ENCODE measurements around the gene GP2.
"Not testable (repeated sequence)": the region's sequence is repeated elsewhere in the genome, so short reads cannot be mapped to it uniquely, and the experiment has no call there.

Gene GP2

DNA sequence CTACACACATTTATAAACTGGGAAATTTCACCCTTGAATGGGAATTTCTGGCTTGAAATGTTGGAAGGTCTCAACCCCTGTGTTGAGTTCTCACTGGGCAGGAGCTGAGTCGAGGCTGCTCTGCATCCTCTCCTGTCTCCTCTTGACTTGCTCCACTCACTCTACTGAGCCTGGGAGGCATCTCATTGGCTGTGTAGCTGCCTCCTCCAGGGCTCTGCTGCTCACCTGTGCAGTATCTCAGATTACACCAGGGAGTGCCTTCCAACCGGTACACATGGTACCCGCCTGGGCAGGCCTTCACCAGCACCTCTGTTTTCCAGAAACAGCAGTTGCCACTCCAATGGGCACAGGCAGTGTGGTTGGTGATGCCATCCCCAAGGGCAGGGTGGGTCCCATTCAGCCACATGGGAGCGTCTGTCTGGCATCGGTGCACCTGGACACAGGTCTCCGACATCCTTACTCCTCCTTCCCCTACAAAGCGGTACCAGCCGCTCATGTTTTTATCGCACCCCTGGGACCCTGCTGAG lies 3.7 kb downstream of the GP2 start:
- no peak for DNase-seq (ENCODE audit: low read depth)

DNA sequence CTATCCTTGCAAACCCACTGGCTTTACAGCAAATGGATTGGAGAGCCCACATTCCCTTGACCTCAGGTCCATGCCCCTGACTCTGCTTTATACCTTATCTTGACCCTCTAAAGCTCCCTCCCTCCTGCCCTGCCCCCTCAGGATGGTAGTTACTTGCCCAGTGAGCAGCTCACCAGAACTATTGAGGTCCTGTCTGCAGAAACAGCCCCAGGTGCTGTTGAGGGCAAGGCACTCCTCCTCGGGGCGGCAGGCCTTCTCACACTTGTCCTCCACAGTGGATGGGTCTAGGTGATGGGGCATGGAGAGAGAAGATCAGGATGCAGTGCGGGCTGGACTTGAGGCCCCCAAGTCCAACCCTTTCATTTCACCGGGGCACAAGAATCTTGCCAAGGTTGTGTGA lies 4.6 kb downstream of the GP2 start:
- DNase-seq (ENCODE audit: low read depth): no peak

DNA sequence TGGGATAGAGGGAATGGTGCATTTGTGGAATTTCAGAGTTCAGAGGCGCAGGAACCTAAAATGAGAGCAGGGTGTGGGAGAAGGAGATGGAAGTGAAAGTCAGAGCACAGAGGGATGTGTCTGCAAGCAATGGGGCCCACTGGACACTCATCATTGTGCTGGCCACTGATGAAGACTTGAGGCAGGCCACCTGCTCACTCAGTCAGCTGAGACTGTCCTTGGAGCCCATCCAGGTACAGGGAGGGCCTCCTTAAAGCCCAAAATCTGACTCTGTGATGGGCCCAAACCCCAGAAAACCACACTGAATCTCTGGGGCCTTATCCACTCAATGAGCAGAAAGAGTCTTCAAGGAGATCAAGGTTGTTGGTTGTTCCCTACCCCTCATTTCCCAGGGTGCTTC lies 5.6 kb downstream of the GP2 start:
- no peak for DNase-seq (ENCODE audit: low read depth)

DNA sequence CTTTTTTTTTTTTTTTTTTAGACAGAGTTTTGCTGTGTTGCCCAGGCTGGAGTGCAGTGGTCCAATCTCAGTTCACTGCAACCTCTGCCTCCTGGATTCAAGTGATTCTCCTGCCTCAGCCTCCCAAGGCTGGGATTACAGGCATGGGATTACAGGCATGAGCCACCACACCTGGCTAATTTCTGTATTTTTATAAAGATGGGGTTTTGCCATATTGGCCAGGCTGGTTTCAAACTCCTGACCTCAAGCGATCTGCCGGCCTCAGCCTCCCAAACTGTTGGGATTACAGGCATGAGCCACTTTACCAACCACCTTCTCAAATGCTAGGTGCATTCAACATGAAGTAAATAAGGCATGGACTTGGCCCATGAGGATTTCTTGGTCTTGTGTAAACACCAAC lies 6.3 kb downstream of the GP2 start:
- DNase-seq (ENCODE audit: low read depth): not testable (repeated sequence)

DNA sequence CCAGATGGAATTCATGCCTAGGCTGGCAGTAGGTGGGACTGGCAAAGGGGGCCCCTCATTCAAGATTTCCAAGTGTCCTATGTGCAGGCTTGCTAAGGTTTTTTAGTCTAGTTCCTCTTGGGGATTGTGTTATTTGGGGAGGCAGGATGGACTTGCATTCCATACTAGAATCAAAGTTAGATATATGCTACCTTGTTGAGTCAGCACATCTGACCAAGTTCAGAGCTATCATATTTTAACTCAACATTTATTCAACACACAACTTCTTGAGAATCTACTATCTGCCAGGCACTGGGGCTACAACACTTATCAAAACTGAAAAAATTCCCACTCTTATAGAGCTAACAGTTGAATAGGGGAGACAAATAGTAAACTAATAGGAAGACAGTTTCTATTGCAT lies 6.7 kb downstream of the GP2 start:
- DNase-seq (ENCODE audit: low read depth): no peak

DNA sequence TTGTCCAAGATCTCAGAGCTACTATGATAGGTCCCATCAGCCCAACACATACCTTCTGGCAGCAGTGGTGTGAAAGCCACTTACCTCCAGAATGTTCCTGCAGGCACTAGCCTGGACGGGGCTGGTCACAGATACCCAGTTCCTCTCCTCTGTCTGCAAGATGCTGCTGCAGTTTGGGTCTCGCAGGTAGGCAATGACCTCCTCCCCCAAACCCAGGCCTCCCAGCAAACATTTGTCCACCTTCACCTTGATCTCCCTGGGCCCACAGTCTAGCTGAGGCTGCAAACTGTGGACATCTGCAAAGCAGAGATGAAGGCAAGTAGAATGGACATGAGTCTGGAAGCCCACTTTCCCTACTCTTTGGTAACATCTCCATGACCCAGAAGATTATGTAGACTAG lies 7.1 kb downstream of the GP2 start:
- no peak for DNase-seq (ENCODE audit: low read depth)

DNA sequence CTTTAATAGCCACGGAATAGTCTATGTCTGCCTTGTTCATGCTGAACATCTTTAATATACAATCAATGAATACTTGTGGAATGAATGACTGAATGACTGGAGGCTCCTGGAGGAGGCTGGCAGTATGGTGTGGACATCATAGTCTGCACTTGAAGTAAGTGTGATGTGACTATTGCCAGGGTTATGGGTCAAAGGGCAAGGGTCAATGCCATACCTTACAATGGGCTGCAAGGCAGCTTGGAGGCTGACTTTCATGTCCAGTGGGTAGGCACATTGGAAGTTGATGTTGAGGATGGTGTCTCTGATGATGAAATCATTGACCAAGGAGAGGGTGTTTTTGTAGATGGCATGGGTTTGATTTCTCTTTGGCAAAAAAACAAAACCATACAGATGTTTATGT lies 7.9 kb downstream of the GP2 start:
- no peak for DNase-seq (ENCODE audit: low read depth)

DNA sequence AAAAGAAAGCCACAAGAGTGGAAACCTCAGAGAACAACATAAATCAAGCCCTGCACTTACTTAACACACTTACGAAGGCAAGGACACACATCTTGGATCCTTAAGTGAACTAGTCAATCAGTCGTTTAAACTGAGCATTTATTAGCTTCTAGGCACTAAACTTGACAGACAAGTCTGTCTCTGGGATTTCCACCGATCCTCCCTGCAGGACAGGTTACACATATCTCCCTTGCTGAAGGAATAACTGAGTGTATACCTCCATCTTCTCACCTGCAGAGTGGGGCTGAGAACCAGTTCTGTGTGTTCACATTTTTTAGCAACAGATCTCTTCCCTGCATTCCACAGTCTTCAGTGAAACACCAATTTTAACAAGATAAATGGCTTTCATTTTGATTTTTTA lies 8.9 kb downstream of the GP2 start:
- DNase-seq (ENCODE audit: low read depth): no peak

DNA sequence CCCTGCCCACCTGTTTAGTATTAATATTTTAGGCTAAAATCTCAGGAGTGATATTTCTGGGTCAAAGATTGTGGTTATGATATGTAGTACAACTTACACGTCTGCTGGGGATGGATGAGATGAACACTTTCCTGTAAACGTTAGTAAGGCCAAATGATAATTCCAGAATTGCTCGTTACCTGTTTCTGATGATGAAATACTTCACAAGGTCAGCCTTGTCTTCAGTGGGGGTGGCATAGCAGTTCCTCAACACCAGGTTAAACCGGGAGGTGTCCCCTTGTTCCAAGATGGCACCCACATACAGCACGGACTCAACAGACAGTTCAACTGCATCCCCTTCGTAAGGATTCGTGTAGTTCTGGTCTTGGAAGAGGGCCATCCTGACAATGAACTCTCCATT lies 9.3 kb downstream of the GP2 start:
- no peak for DNase-seq (ENCODE audit: low read depth)

DNA sequence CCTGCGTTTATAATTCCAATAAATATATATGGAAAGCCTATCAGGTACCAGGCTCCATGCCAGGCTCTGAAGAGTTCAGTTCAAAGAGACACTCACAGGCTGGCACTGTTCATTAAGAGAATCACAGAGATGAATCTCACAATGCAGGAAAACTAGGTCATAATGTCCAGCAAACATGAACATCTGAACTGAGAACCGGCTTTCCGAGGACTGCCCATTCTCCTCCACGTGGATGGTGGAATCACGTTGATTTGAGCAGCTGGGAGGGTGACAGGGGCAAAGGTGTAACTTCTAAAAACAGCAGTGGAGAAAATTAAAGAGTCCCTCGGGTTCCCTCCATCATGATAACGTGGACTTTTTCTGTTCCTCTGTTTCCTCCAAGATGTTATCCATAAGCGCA lies 10.2 kb downstream of the GP2 start:
- DNase-seq (ENCODE audit: low read depth): no peak

DNA sequence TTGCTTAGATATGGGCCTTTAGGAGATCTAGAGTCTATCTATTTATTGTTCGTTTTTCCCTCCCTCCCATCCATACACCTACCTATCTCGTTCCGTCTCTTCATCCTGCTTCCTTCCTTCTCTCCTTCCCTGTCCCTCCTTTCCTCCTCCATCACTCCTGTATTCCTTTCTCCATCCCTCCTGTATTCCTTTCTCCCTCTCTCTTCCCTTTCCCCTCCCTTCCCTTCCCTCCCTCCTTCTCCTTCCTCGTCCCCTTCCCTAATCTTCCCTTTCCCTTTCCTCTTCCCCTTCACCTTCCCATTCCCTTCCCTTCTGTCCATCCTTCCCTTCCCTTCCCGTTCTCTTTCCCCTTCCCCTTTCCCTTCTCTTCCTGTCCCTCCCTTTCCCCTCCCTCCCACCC lies 10.6 kb downstream of the GP2 start:
- no peak for DNase-seq (ENCODE audit: low read depth)

DNA sequence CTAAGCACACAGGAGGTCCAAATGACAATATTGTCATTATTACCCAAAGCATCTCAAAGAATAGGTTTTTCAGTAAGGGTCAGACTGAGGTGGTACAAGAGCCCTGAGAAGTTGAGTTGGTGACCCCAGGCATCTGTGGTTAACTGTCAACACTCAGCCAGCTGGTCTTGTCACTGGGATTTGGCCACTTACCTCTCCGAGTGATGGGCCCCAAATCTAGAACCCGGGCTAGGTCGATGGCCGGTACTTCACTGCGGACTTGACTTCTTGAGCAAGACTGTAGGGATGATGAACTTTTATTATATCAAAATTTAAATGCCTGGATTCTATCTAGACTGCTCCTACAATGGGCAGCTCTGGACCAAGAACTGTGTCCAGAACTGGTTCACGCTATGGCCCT lies 11.5 kb downstream of the GP2 start:
- no peak for DNase-seq (ENCODE audit: low read depth)

DNA sequence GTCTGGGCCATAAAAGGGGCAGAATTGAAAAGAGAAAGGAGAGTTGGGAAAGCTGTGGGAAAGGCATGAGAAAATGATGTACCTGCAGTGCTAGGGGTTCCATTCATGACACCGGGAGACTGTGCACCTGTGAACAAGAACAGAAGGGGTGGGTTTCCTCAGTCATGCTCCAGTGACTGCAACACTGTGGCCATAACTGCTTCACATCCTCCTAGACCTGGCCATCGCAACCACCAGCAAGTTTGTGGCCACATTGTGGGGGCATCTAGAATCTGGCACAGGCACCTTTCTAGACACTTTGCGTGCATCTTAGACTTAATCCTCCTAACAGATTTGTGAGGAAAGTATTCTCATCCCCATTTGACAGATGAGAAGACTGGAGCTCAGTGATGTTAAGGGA lies 12.7 kb downstream of the GP2 start:
- no peak for DNase-seq (ENCODE audit: low read depth)

DNA sequence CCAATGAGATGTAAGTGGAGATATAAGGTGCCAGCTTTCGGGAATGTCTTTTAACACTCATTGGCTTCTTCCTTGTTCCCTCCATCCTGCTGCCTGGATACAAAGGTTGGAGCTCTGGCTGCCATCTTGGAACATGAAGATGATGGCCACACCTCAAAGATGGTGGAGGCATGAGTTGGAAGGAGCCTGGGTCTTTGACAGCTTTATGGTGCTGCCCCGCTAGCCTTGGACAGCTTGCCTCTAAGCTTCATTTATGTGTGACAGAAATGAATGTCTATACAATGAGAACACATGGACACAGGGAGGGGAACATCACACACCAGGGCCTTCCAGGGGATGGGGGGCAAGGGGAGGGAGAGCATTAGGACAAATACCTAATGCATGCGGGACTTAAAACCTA lies 13.6 kb downstream of the GP2 start:
- no peak for DNase-seq (ENCODE audit: low read depth)

DNA sequence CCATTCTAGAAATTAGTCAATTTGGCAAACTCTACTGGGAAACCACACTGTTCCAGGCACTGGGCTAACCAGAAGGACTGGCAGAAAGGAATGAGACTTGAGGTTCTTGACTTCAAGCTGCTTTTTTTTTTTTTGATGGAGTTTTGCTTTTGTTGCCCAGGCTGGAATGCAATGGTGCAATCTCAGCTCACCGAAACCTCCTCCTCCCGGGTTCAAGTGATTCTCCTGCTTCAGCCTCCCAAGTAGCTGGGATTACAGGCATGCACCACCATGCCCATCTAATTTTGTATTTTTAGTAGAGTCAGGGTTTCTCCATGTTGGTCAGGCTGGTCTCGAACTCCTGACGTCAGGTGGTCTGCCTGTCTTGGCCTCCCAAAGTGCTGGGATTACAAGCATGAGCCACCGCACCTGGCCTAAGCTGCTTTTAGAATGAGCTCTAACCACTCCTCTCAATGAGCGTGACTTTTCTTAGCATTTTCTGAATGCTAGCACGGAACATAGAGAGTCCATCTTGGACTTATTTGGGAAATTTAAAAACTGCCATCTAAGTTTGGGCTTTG lies 14.7 kb downstream of the GP2 start:
- DNase-seq (ENCODE audit: low read depth): not testable (repeated sequence)

DNA sequence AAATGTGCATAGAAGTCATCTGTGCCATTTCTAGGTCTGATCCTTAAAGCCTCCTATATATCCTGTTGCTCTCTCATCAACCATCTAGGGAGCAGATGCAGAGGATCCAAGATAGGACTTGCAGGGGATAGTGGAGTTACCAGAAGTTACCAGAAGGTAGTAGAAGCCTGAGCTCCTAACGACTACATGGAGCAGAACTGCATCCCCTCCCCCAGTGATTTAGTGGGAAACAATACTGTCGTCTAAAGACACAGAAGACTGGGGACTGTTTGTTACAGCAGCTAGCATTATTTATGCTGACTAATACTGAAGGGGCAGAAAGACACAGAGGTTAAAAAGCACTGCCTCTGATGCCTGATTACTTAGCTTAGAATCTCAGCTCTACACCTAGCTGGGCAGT lies 15.8 kb downstream of the GP2 start:
- DNase-seq (ENCODE audit: low read depth): no peak

DNA sequence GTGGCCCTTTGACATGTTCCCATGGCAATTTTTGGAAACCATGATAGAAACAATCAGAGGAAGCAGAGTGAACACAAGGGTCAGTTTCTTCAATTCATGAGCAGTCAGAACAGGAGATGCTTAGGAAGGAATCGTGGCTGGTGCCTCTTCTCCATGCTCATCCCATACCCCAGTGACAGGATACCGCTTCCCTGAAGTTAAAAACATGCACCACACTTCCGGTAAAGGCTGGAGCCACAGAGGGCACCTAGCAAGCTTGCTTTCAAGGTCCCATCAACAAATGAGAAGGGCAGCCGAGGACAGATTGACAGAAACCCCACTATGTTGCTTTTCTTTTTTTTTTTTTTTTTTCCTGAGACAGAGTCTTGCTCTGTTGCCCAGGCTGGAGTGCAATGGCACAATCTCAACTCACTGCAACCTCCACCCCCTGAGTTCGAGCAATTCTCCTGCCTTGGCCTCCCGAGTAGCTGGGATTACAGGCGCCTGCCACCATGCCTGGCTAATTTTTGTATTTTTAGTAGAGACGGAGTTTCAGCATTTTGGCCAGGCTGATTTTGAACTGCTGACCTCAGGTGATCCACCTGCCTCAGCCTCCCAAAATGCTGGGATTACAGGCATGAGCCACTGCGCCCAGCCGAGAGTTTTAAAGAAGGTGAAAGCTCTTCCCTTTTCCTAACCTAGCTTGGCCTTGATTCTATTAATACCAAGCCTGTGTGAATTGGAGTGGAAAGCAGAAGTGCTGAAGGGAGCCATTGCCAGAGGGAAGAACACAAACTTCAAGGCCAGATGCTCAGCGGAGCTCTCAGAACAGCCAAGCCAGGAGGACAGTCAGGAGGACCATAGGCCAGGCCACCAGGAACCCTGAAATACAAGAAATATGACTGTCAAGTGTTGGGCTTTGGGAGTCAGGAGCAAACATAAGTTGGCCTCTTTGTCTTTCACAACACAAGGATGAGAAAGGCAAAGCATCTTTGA lies 16.6 kb downstream of the GP2 start:
- no peak for DNase-seq (ENCODE audit: low read depth)

DNA sequence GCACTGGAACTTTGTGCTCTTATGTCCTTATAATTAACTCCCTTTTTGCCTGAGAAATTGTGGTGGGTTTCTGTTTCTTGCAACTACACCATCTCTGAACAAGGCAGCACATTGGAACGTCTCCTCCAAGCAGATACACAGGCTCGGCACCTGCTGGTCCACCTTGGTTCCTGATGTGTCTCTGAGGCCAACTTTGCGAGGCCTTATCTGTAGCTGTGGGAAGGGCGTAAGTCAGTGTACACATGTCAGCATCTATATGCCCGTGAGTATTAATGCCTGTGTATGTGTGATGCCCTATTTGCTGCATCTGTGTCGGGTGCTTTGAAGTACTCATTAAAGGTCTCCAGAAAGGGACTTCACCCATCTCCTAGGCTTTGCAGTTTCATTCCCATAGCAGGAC lies 17.5 kb downstream of the GP2 start:
- no peak for DNase-seq (ENCODE audit: low read depth)

DNA sequence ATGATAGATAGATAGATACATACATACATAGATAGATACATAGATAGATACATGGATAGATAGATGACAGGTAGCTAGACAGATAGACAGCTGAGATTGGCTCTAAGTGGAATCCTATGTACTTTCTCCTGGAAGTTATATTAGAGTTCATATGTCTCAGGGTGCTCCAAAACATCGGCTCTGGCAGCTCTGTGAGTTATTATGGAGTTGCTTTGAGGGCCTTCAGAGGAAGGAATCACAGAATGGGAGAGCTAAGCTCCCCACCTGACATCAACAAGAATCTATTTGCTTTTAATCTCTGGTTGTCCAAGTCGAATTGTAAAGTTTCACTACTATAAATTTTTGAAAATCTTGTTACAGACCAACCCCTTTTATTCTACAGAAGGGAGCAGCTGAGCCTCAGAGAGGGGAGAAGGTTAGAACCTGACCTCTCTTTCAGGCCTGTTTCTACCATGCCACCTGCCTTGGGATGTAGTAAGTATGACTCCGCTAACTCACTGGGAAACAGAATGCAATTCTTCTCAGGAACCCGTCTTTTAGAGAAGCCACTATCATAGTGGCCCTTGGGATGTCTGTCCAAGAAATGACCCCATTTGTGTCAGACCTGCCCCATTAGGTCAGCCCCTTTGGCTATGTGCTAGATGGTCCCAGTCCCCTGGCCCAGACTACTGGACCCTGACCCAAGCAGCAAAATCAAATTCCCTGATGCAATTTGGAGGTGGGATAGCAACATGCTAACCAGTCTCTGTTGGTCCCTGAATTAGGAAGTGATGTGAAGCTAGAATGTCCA lies 18.3 kb downstream of the GP2 start:
- no peak for DNase-seq (ENCODE audit: low read depth)

DNA sequence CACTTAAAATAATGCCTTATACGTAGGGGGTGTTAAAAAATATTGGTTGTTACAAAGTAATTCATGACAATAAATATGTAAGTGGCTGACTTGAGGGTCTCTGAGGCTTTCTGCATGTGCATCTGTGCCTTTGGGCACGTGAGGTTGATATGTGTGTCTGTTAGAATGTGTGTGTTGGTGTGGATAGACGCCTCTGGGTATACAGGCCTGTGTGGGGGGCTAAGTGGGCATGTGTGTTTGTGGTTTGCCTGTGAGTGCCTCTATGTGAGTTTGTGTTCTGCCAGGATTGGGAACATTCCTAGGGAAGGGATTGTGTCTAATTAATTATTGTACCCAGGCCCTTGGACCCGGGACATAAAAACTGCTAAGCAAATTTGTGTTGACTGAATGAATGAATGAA lies 19.0 kb downstream of the GP2 start:
- DNase-seq (ENCODE audit: low read depth): no peak

DNA sequence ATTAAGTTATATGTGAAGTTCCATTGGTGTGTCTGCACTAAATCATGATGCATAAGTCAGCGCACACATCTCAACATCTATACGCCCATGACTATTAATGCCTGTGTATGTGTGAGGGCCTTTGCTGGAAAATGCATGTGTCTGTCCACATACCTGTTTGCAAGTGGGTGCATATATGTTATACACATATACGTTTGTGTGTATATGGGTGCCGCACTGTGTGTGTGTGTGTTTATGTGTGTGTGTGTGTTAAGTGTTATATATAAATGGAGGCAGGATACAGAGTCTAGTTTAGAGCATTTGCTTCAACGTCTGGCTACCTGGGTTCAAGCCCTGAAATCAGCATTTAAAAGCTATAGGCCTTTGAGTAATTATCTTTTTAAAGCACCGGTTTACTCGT lies 19.5 kb downstream of the GP2 start:
- no peak for DNase-seq (ENCODE audit: low read depth)

DNA sequence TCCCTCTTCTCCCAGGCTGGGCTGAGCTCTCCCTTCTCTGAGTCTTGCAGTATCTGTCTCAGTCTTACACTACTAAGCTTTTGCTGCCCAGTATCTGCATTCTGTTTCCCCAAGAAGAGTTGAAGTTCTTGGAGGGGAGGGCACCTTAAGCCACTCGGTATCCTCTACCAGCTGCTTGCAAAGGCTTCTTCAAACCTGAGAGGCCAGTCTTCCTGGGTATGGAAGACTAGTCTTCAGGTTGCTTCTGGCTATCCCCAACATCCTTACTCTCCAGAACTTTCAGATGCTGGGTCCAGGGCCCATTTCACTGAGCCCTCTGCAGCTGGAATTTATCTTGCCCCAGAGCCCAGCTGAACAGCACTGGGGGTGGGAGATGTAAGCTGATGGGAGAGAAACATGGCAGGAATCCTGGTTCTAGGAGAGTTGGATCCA lies 20.1 kb downstream of the GP2 start:
- no peak for DNase-seq (ENCODE audit: low read depth)

DNA sequence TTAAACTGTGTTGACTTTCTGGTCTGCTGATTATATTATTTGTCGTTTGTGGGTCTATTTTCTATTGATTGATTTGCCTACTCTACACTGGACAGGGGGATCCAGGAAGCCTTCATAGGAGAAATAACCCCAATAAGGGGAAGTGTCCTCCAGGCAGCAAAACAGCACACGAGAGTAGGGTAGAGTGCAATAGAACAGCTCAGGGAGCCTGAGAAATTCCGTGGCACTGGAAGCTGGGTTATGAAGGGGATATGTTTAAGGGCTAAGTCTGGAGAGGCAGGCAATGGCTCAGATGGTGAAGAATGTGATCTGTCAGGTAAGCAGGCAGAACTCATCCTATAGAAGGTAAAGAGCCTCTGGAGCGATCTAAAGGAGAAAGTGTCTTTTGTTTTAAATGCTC lies 20.9 kb downstream of the GP2 start:
- no peak for DNase-seq (ENCODE audit: low read depth)
